Stimulated activated CD4-positive, alpha-beta T cell treated with anti-CD3 and anti-CD28 coated beads, Interleukin-4, amount 100 ng/mL, for 48 hours (primary cell): Measurements from ENCODE around the gene ARTN.

ENCODE experiments used
- DNase-seq, 2 donors: peaks; one replicate each; pipeline ENCODE4 v3.0.0-alpha.2; 2020; ENCODE audit warnings: low read depth in 2 of 2

The ARTN gene

GRCh38 chr1:43947061-43947873 is 13.7 kb downstream of the ARTN start:
- no peak for DNase-seq

- no peak for DNase-seq
These were observed 14.4 kb downstream of the ARTN start for GRCh38 chr1:43947874-43948437.

GRCh38 chr1:43949678-43950077 is 16.1 kb downstream of the ARTN start:
- no peak for DNase-seq

GRCh38 chr1:43951021-43951985 is 17.7 kb downstream of the ARTN start:
- DNase-seq, result no peak

- DNase-seq, result no peak
These were observed 19.2 kb downstream of the ARTN start for GRCh38 chr1:43952731-43953346.

GRCh38 chr1:43953361-43953760 is 19.8 kb downstream of the ARTN start:
- no peak for DNase-seq

- DNase-seq, result no peak
These were observed 20.4 kb downstream of the ARTN start for GRCh38 chr1:43954036-43954435.

- no peak for DNase-seq
These were observed 22.6 kb downstream of the ARTN start for GRCh38 chr1:43956234-43956633.

GRCh38 chr1:43957407-43958040 is 23.9 kb downstream of the ARTN start:
- DNase-seq, result no peak

- no peak for DNase-seq
These were observed 25.0 kb downstream of the ARTN start for GRCh38 chr1:43958351-43959255.

GRCh38 chr1:43960798-43961197 is 27.2 kb downstream of the ARTN start:
- DNase-seq, result no peak

- no peak for DNase-seq
These were observed 28.1 kb downstream of the ARTN start for GRCh38 chr1:43961692-43962091.

GRCh38 chr1:43962324-43962723 is 28.7 kb downstream of the ARTN start:
- DNase-seq, result no peak

GRCh38 chr1:43963006-43963405 is 29.4 kb downstream of the ARTN start:
- DNase-seq, result no peak

GRCh38 chr1:43963890-43964289 is 30.3 kb downstream of the ARTN start:
- no peak for DNase-seq

- DNase-seq, result no peak
These were observed 31.7 kb downstream of the ARTN start for GRCh38 chr1:43965316-43965715.

- no peak for DNase-seq
These were observed 34.8 kb downstream of the ARTN start for GRCh38 chr1:43968348-43968948.

GRCh38 chr1:43969416-43969745 is 35.8 kb downstream of the ARTN start:
- DNase-seq, result no peak

- peak; percentile 92 to 97 for DNase-seq
These were observed 36.3 kb downstream of the ARTN start, which contains the start of gene DPH2 for GRCh38 chr1:43969746-43970466. TSS of gene DPH2 (plus strand) at chr1:43970010. CDS start at chr1:43970176, 166 bp downstream.
